A549 (cell line): ENCODE results near the gene ATXN7. TPM values are rescaled to one million over a fixed set of nuclear protein-coding genes. Genes with fewer than 3 reads are reported as not detected.
A peak's percentile ranks its signal among the peaks of the same experiment; 100 is the strongest.

ENCODE experiments used
- ATAC-seq, 2 experiments: fragments of 200-7000 bp in 1 of 2; fragments of >200 bp in 1 of 2; cut with Nextera tagmentation in 1 of 2; cut with Tn5 transposase in 1 of 2; 3 replicates each; pipeline versions ENCODE4 v1.8.0 to v1.9.1; 2018 to 2020; ENCODE audit warnings: mild to moderate bottlenecking in 1 of 2, moderate library complexity in 1 of 2
- CTCF ChIA-PET: fragments of 300-600 bp; sonication (Branson Sonifier 250); formaldehyde crosslinking; extraction: SDS; loops from one replicate; lab custom pipeline; 2021; ENCODE audit warnings: antibody characterized with exemption, inconsistent platforms; lab: Yijun Ruan, JAX
- POLR2A ChIA-PET: fragments of 350-600 bp; formaldehyde crosslinking; extraction: SDS; loops from one replicate; lab custom pipeline; 2021; ENCODE audit warnings: antibody characterized with exemption, inconsistent platforms; lab: Yijun Ruan, JAX
- DNase-seq, 2 experiments: peaks; one replicate each; pipeline versions ENCODE4 v3.0.0 to v3.0.0-alpha.2; 2011 to 2016; ENCODE audit warnings: low read depth in 1 of 2, low spot score in 1 of 2
- FAIRE-seq: peaks from 2 replicates; lab custom pipeline; 2011; peaks lifted over from hg19 to GRCh38; lab: Jason Lieb, UNC
- H3K27ac ChIP-seq, 2 experiments: fragments of >200 bp; sonication (Bioruptor Twin); formaldehyde crosslinking; 3 replicates each; pipeline ENCODE4 v1.5.1; 2016 to 2017
- H3K4me1 ChIP-seq: fragments of >200 bp; sonication (Bioruptor Twin); formaldehyde crosslinking; 3 replicates; pipeline ENCODE4 v1.6.1; 2016
- H3K4me2 ChIP-seq: fragments of >200 bp; sonication (Bioruptor Twin); formaldehyde crosslinking; 3 replicates; pipeline ENCODE4 v1.6.1; 2016
- H3K4me3 ChIP-seq: fragments of >200 bp; sonication (Bioruptor Twin); formaldehyde crosslinking; 3 replicates; pipeline ENCODE4 v1.5.1; 2016
- H3K9me3 ChIP-seq: fragments of >200 bp; sonication (Bioruptor Twin); formaldehyde crosslinking; 3 replicates; pipeline ENCODE4 v1.6.1; 2016
- ATOH8 ChIP-seq: fragments of 250-450 bp; sonication (Bioruptor Pico); IDR thresholded peaks from 2 replicates; pipeline ENCODE4 v1.5.0; 2020; ENCODE audit warnings: low read depth, mild to moderate bottlenecking, moderate library complexity
- BCL3 ChIP-seq: fragments of >200 bp; sonication (Bioruptor Twin); formaldehyde crosslinking; IDR thresholded peaks from 3 replicates; pipeline ENCODE4 v1.6.1; 2016
- CBX8 ChIP-seq: fragments of 200-600 bp; sonication (generic); IDR thresholded peaks from 2 replicates; pipeline ENCODE4 v1.6.1; 2016
- CHD4 ChIP-seq: fragments of 200-600 bp; sonication (generic); IDR thresholded peaks from 2 replicates; pipeline ENCODE4 v1.6.1; 2016; ENCODE audit warnings: antibody characterized with exemption, mild to moderate bottlenecking, borderline replicate concordance
- EHF ChIP-seq: fragments of 250-450 bp; sonication (Bioruptor Pico); IDR thresholded peaks from 2 replicates; pipeline ENCODE4 v1.5.0; 2020; ENCODE audit warnings: mild to moderate bottlenecking
- EHMT2 ChIP-seq: fragments of 200-600 bp; sonication (generic); IDR thresholded peaks from 2 replicates; pipeline ENCODE4 v1.6.1; 2016; ENCODE audit warnings: antibody characterized with exemption, low read depth, mild to moderate bottlenecking, moderate library complexity
- ELK1 ChIP-seq: fragments of 150-350 bp; IDR thresholded peaks from 2 replicates; pipeline ENCODE4 v1.6.1; 2014; ENCODE audit warnings: low read depth, mild to moderate bottlenecking, low read length
- EP300 ChIP-seq, 2 experiments: fragments of >200 bp; sonication (Bioruptor Twin); formaldehyde crosslinking; IDR thresholded peaks; 2 replicates in 1 of 2; 3 replicates in 1 of 2; pipeline ENCODE4 v1.6.1; 2016 to 2017
- ESRRA ChIP-seq: fragments of 150-350 bp; IDR thresholded peaks from 2 replicates; pipeline ENCODE4 v1.6.1; 2014; ENCODE audit warnings: mild to moderate bottlenecking, low read length, borderline replicate concordance
- FOSL2 ChIP-seq, 2 experiments: fragments of 450-650 bp in 1 of 2; fragments of >200 bp in 1 of 2; sonication (Bioruptor Twin) in 1 of 2; formaldehyde crosslinking; IDR thresholded peaks; 2 replicates each; pipeline versions ENCODE4 v1.5.0 to v1.6.1; 2016 to 2020; ENCODE audit warnings: mild to moderate bottlenecking in 1 of 2, moderate library complexity in 1 of 2
- FOXS1 ChIP-seq: fragments of 250-450 bp; sonication (Bioruptor Pico); IDR thresholded peaks from 2 replicates; pipeline ENCODE4 v1.5.0; 2020; ENCODE audit warnings: mild to moderate bottlenecking, moderate library complexity
- GATA3 ChIP-seq: IDR thresholded peaks from 2 replicates; pipeline ENCODE4 v1.6.1; 2012; ENCODE audit warnings: borderline replicate concordance
- HDAC2 ChIP-seq: fragments of 200-600 bp; sonication (generic); IDR thresholded peaks from 2 replicates; pipeline ENCODE4 v1.6.1; 2016
- HES2 ChIP-seq: fragments of >200 bp; sonication (Bioruptor Twin); formaldehyde crosslinking; IDR thresholded peaks from 2 replicates; pipeline ENCODE4 v1.6.1; 2016
- HMGXB4 ChIP-seq: fragments of 250-450 bp; sonication (Bioruptor Pico); IDR thresholded peaks from 2 replicates; pipeline ENCODE4 v1.5.0; 2021; ENCODE audit warnings: mild to moderate bottlenecking, moderate library complexity, borderline replicate concordance
- HOXA7 ChIP-seq: fragments of 250-450 bp; sonication (Bioruptor Pico); IDR thresholded peaks from 2 replicates; pipeline ENCODE4 v1.5.0; 2020; ENCODE audit warnings: mild to moderate bottlenecking, moderate library complexity
- HOXB13 ChIP-seq: fragments of 250-450 bp; sonication (Bioruptor Pico); IDR thresholded peaks from 2 replicates; pipeline ENCODE4 v1.5.0; 2020; ENCODE audit warnings: low read depth, mild to moderate bottlenecking, moderate library complexity
- JUN ChIP-seq, 2 experiments: fragments of >200 bp; sonication (Bioruptor Twin); formaldehyde crosslinking; IDR thresholded peaks; 2 replicates in 1 of 2; 3 replicates in 1 of 2; pipeline ENCODE4 v1.6.1; 2016 to 2017
- JUNB ChIP-seq: fragments of >200 bp; sonication (Bioruptor Twin); formaldehyde crosslinking; IDR thresholded peaks from 2 replicates; pipeline ENCODE4 v1.6.1; 2016
- KDM5A ChIP-seq: fragments of 200-600 bp; sonication (generic); IDR thresholded peaks from 2 replicates; pipeline ENCODE4 v1.6.1; 2016; ENCODE audit warnings: antibody characterized with exemption, mild to moderate bottlenecking
- MAFK ChIP-seq: fragments of 450-650 bp; IDR thresholded peaks from 2 replicates; pipeline ENCODE4 v1.6.1; 2014; ENCODE audit not compliant: partially characterized antibody
- MAX ChIP-seq: IDR thresholded peaks from 2 replicates; pipeline ENCODE4 v1.6.1; 2012
- MAZ ChIP-seq: fragments of 150-350 bp; IDR thresholded peaks from 2 replicates; pipeline ENCODE4 v1.6.1; 2014; ENCODE audit warnings: antibody characterized with exemption, low read depth, low read length, borderline replicate concordance
- NFE2L2 ChIP-seq: fragments of 150-350 bp; conservative IDR thresholded peaks from 2 replicates; pipeline ENCODE4 v1.6.1; 2014; ENCODE audit warnings: low read length
- NR3C1 ChIP-seq: fragments of >200 bp; sonication (Bioruptor Twin); formaldehyde crosslinking; IDR thresholded peaks from 3 replicates; pipeline ENCODE4 v1.6.1; 2017
- PBX3 ChIP-seq: IDR thresholded peaks from 2 replicates; pipeline ENCODE4 v1.6.1; 2012
- PHF8 ChIP-seq: fragments of 200-600 bp; sonication (generic); IDR thresholded peaks from 2 replicates; pipeline ENCODE4 v1.6.1; 2016; ENCODE audit warnings: low read depth, mild to moderate bottlenecking, antibody characterized with exemption, moderate library complexity, borderline replicate concordance
- POLR2A ChIP-seq: IDR thresholded peaks from 2 replicates; pipeline ENCODE4 v1.6.1; 2012; ENCODE audit warnings: mild to moderate bottlenecking, low read length
- POLR2AphosphoS2 ChIP-seq: conservative IDR thresholded peaks from 2 replicates; pipeline ENCODE4 v1.6.1; 2012; ENCODE audit warnings: low read length, improper control_type of control experiment, inconsistent platforms
- RCOR1 ChIP-seq: fragments of 150-350 bp; IDR thresholded peaks from 2 replicates; pipeline ENCODE4 v1.6.1; 2014; ENCODE audit warnings: antibody characterized with exemption, low read length, low read depth
- RFX5 ChIP-seq: fragments of 450-650 bp; IDR thresholded peaks from 2 replicates; pipeline ENCODE4 v1.7.1; 2014; ENCODE audit warnings: antibody characterized with exemption, mild to moderate bottlenecking, moderate library complexity
- SMC3 ChIP-seq: fragments of >200 bp; sonication (Bioruptor Twin); formaldehyde crosslinking; IDR thresholded peaks from 3 replicates; pipeline ENCODE4 v1.6.1; 2018; ENCODE audit warnings: inconsistent platforms
- SREBF2 ChIP-seq: fragments of 450-650 bp; IDR thresholded peaks from 2 replicates; pipeline ENCODE4 v1.6.1; 2014; ENCODE audit warnings: mild to moderate bottlenecking, moderate library complexity
- TFCP2L1 ChIP-seq: fragments of 250-450 bp; sonication (Bioruptor Pico); IDR thresholded peaks from 2 replicates; pipeline ENCODE4 v1.5.0; 2021; ENCODE audit warnings: mild to moderate bottlenecking
- TP53 ChIP-seq: fragments of 250-450 bp; sonication (Bioruptor Pico); IDR thresholded peaks from 2 replicates; pipeline ENCODE4 v1.5.0; 2021; ENCODE audit warnings: mild to moderate bottlenecking, moderate library complexity
- ZC3H11A ChIP-seq: fragments of 450-650 bp; IDR thresholded peaks from 2 replicates; pipeline ENCODE4 v1.6.1; 2014; ENCODE audit warnings: antibody characterized with exemption, mild to moderate bottlenecking
- ZFP36 ChIP-seq: fragments of 450-650 bp; IDR thresholded peaks from 2 replicates; pipeline ENCODE4 v1.6.1; 2014; ENCODE audit warnings: borderline replicate concordance; ENCODE audit not compliant: partially characterized antibody
- ZNF302 ChIP-seq: fragments of 250-450 bp; sonication (Bioruptor Pico); IDR thresholded peaks from 2 replicates; pipeline ENCODE4 v1.9.0; 2021; ENCODE audit warnings: inconsistent platforms, mild to moderate bottlenecking, moderate library complexity
- ZSCAN20 ChIP-seq: fragments of 250-450 bp; sonication (Bioruptor Pico); IDR thresholded peaks from 2 replicates; pipeline ENCODE4 v1.8.0; 2022; ENCODE audit warnings: mild to moderate bottlenecking, moderate library complexity
- WGBS: methylation state at CpG from one replicate; pipeline ENCODE4 v1.1.6; 2017; ENCODE audit errors: missing lambda C conversion rate; 5-methylcytosine and 5-hydroxymethylcytosine counted together
- polyA plus RNA-seq, 4 experiments: library from polyadenylated mRNA; depleted of rRNA in 3 of 4; stranded (reverse); fragments of >200 nt; fragmentation: RNase III in 1 of 4; extraction: RNeasy Plus Mini Kit Qiagen cat#74134 plus additional on column Dnase treatment in 1 of 4; gene quantifications; 2 replicates in 3 of 4; 3 replicates in 1 of 4; pipeline ENCODE4 v1.2.3, GENCODE V29; 2011 to 2017

ATXN7 gene
- polyA plus RNA-seq, 2 of the 4 experiments (the other 2 are of a cell fraction) = 5.4 to 7.3 TPM

GRCh38 chr3:64030741-64031140, 167.1 kb downstream of the ATXN7 start:
- ChIA-PET POLR2A (interaction anchor here (0.6 kb wide), 1 partner anchor 157 kb away, joined by 4 read pairs; no protein-coding TSS in a partner anchor), CTCF (interaction anchor here (0.6 to 6.6 kb wide), 58 partner anchors 8 to 454 kb away, joined by 3 to 54 read pairs (median 4); partner anchors contain the start of gene PRICKLE2)
- WGBS = 3% methylated on average over 11 of the region's 16 CpGs
- TF ChIP-seq FOXS1 (CRISPR knock-in tag) (no peak), ELK1 (no peak), HOXA7 (CRISPR knock-in tag) (no peak), TP53 (CRISPR knock-in tag) (no peak), ZC3H11A (no peak), GATA3 (no peak), JUN (IDR thresholded peaks at IDR 0.05) (peak in 1 of 2 experiments; percentile 51; a peak in 1 of 5 replicates), HES2 (no peak), TFCP2L1 (CRISPR knock-in tag) (no peak), BCL3 (no peak), PBX3 (no peak), PHF8 (no peak), HDAC2 (no peak), RFX5 (no peak), CHD4 (no peak), ZFP36 (no peak), ZSCAN20 (CRISPR knock-in tag) (no peak), SREBF2 (no peak), EP300 (IDR thresholded peaks at IDR 0.05) (0 out of 5 replicates have a peak, but pooled peaks of 1 of the 2 experiments have one; percentile 21), POLR2A (no peak), NR3C1 (no peak), MAFK (peak; percentile 37), RCOR1 (no peak), ESRRA (no peak), MAX (peak; percentile 91), EHF (no peak), HOXB13 (CRISPR knock-in tag) (0 out of 2 replicates have a peak, but pooled peaks have one; percentile 44), FOSL2 (IDR thresholded peaks at IDR 0.05) (no peak), FOSL2 (CRISPR knock-in tag; IDR thresholded peaks at IDR 0.05) (0 out of 2 replicates have a peak, but pooled peaks have one; percentile 2), CBX8 (no peak), SMC3 (peak; percentile 98), KDM5A (no peak), EHMT2 (no peak), NFE2L2 (no peak), ATOH8 (CRISPR knock-in tag) (no peak), JUNB (no peak), MAZ (no peak), ZNF302 (CRISPR knock-in tag) (no peak), HMGXB4 (CRISPR knock-in tag) (no peak), POLR2AphosphoS2 (no peak)

More at GRCh38 chr3:64030741-64031140, 167.1 kb downstream of the ATXN7 start:
- Histone ChIP-seq H3K4me3 (no peak overlapping the region), H3K27ac (peak overlapping the region; percentile 84 to 85), H3K4me1 (peaks cover 12% of the 10 kb centered on the region), H3K9me3 (peaks cover 16% of the 10 kb centered on the region), H3K4me2 (peak overlapping the region; percentile 64)
- FAIRE-seq = no peak
- peak; percentile 97 to 98 for ATAC-seq
- peak; percentile 80 to 88 for DNase-seq
